ENCODE data around the gene SLC39A9.

DNA sequence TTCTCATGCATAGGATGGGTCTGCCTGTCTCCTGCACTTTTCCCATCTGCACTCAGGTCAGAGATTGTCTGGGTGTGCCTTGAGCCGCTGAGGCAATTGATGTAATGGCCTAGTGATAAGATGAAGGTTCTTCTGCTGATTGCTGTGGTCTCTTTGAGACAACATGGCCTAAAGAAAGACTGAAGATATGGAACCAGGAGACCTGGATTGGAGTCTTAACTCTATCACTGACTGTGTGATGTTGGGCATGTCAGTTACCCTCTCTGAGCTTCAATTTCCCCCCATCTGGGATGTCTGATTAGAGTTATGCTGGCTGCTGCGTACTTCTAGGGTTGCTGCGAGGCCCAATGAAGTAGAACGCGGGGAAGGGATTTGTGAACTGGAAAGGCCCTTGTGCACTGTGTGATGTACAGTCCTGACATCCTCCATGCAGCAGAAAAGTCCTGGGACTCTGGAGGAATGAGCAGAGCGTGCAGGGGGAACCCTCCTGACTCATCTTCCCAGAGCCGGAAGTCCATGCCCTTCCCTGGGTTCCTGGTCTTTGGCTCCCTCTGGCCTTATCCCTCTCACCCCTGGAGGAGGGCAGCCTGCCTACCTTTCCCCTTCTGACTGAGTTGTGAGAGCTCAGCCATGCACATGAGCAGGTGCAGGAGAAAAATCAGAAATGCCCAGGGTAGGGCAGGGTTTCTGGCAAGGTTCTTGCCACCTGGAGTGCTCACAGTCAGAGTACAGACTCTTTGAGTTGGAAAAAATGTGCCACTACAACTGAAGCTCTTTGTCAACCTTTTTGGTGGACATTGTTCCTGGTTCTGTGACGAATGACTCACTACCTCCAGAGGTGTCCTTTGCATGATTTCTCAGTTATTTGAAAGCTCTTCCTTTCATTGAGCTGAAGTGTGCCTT lies 107.1 kb downstream of the SLC39A9 start:
- TF ChIP-seq, protein P1, sequence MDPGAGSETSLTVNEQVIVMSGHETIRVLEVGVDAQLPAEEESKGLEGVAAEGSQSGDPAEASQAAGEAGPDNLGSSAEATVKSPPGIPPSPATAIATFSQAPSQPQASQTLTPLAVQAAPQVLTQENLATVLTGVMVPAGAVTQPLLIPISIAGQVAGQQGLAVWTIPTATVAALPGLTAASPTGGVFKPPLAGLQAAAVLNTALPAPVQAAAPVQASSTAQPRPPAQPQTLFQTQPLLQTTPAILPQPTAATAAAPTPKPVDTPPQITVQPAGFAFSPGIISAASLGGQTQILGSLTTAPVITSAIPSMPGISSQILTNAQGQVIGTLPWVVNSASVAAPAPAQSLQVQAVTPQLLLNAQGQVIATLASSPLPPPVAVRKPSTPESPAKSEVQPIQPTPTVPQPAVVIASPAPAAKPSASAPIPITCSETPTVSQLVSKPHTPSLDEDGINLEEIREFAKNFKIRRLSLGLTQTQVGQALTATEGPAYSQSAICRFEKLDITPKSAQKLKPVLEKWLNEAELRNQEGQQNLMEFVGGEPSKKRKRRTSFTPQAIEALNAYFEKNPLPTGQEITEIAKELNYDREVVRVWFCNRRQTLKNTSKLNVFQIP (CRISPR knock-in tag; IDR thresholded peaks at IDR 0.05; ENCODE audit: borderline replicate concordance, low read depth), result no peak
- TF ChIP-seq PPARA (CRISPR knock-in tag; IDR thresholded peaks at IDR 0.05; ENCODE audit: borderline replicate concordance) (no peak), ZNF70 (CRISPR knock-in tag; IDR thresholded peaks at IDR 0.05) (no peak), BACH2 (CRISPR knock-in tag; IDR thresholded peaks at IDR 0.05; ENCODE audit: borderline replicate concordance) (no peak), GLIS3 (CRISPR knock-in tag; IDR thresholded peaks at IDR 0.05) (no peak), ZNF565 (CRISPR knock-in tag; conservative IDR thresholded peaks at IDR 0.05; ENCODE audit: low read depth) (no peak), OSR1 (CRISPR knock-in tag; IDR thresholded peaks at IDR 0.05) (no peak), RARB (CRISPR knock-in tag; IDR thresholded peaks at IDR 0.05) (no peak), ISL1 (CRISPR knock-in tag; IDR thresholded peaks at IDR 0.05) (no peak), ZC3H10 (CRISPR knock-in tag; IDR thresholded peaks at IDR 0.05) (no peak)
- TF ChIP-seq, protein P2, sequence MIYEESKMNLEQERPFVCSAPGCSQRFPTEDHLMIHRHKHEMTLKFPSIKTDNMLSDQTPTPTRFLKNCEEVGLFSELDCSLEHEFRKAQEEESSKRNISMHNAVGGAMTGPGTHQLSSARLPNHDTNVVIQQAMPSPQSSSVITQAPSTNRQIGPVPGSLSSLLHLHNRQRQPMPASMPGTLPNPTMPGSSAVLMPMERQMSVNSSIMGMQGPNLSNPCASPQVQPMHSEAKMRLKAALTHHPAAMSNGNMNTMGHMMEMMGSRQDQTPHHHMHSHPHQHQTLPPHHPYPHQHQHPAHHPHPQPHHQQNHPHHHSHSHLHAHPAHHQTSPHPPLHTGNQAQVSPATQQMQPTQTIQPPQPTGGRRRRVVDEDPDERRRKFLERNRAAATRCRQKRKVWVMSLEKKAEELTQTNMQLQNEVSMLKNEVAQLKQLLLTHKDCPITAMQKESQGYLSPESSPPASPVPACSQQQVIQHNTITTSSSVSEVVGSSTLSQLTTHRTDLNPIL (CRISPR knock-in tag; IDR thresholded peaks at IDR 0.05; ENCODE audit: low read depth), result no peak
- TF ChIP-seq, protein P3, sequence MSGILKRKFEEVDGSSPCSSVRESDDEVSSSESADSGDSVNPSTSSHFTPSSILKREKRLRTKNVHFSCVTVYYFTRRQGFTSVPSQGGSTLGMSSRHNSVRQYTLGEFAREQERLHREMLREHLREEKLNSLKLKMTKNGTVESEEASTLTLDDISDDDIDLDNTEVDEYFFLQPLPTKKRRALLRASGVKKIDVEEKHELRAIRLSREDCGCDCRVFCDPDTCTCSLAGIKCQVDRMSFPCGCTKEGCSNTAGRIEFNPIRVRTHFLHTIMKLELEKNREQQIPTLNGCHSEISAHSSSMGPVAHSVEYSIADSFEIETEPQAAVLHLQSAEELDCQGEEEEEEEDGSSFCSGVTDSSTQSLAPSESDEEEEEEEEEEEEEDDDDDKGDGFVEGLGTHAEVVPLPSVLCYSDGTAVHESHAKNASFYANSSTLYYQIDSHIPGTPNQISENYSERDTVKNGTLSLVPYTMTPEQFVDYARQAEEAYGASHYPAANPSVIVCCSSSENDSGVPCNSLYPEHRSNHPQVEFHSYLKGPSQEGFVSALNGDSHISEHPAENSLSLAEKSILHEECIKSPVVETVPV (CRISPR knock-in tag; IDR thresholded peaks at IDR 0.05), result no peak
- TF ChIP-seq, protein P4, sequence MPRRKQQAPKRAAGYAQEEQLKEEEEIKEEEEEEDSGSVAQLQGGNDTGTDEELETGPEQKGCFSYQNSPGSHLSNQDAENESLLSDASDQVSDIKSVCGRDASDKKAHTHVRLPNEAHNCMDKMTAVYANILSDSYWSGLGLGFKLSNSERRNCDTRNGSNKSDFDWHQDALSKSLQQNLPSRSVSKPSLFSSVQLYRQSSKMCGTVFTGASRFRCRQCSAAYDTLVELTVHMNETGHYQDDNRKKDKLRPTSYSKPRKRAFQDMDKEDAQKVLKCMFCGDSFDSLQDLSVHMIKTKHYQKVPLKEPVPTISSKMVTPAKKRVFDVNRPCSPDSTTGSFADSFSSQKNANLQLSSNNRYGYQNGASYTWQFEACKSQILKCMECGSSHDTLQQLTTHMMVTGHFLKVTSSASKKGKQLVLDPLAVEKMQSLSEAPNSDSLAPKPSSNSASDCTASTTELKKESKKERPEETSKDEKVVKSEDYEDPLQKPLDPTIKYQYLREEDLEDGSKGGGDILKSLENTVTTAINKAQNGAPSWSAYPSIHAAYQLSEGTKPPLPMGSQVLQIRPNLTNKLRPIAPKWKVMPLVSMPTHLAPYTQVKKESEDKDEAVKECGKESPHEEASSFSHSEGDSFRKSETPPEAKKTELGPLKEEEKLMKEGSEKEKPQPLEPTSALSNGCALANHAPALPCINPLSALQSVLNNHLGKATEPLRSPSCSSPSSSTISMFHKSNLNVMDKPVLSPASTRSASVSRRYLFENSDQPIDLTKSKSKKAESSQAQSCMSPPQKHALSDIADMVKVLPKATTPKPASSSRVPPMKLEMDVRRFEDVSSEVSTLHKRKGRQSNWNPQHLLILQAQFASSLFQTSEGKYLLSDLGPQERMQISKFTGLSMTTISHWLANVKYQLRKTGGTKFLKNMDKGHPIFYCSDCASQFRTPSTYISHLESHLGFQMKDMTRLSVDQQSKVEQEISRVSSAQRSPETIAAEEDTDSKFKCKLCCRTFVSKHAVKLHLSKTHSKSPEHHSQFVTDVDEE (CRISPR knock-in tag; IDR thresholded peaks at IDR 0.05), result no peak

Data from SK-N-SH treated with all-trans-retinoic acid at 6 μM for 48 hours (cell line).